Activated B cell treated with CpG ODN at 0.5 μM for 24 hours (primary cell): ENCODE results near the gene MICU1. TPM values are rescaled to one million over a fixed set of nuclear protein-coding genes. Genes with fewer than 3 reads are reported as not detected.

Source experiments
- ATAC-seq: fragments of 200-7000 bp; cut with Tn5 transposase; one replicate; pipeline ENCODE4 v1.10.0; 2021; ENCODE audit warnings: low read depth, mild to moderate bottlenecking, moderate library complexity
- CTCF ChIA-PET: fragments of 350-600 bp; sonication (Branson Sonifier 250); formaldehyde crosslinking; loops from one replicate; lab custom pipeline; 2021; ENCODE audit warnings: antibody characterized with exemption; lab: Charles Lee
- POLR2A ChIA-PET: fragments of 350-600 bp; sonication (Branson Sonifier 250); formaldehyde crosslinking; loops from one replicate; lab custom pipeline; 2021; ENCODE audit warnings: antibody characterized with exemption; lab: Charles Lee
- DNase-seq: peaks from one replicate; pipeline ENCODE4 v3.0.0; 2022
- H3K27ac Mint-ChIP-seq: one replicate; pipeline ENCODE4 v1.8.0; 2020; ENCODE audit warnings: mixed read lengths
- H3K27me3 Mint-ChIP-seq: one replicate; pipeline ENCODE4 v1.8.0; 2021; ENCODE audit warnings: mixed read lengths
- H3K36me3 Mint-ChIP-seq: one replicate; pipeline ENCODE4 v1.8.0; 2021; ENCODE audit warnings: low read depth, mixed read lengths
- H3K4me1 Mint-ChIP-seq: one replicate; pipeline ENCODE4 v1.8.0; 2021; ENCODE audit warnings: mixed read lengths
- H3K4me3 Mint-ChIP-seq: one replicate; pipeline ENCODE4 v1.8.0; 2020; ENCODE audit warnings: mild to moderate bottlenecking, mixed read lengths
- H3K9me3 Mint-ChIP-seq: one replicate; pipeline ENCODE4 v1.8.0; 2020; ENCODE audit warnings: mixed read lengths
- intact Hi-C: fragments of 100-400 bp; cut with micrococcal nuclease; formaldehyde crosslinking; loops from one replicate; pipeline ENCODE4 v1.15.1; 2024
- total RNA-seq: library from RNA; stranded (reverse); gene quantifications from 2 replicates; pipeline ENCODE4 v1.2.3, GENCODE V29; 2022
- TF ChIP-seq, protein P1 (sequence below): fragments of 200-600 bp; IDR thresholded peaks from one replicate; pipeline ENCODE4 v1.8.0; 2022; ENCODE audit warnings: antibody characterized with exemption, mild to moderate bottlenecking

MICU1 gene
- total RNA-seq, 1 donor from 2014 or later: 27.4 TPM

DNA sequence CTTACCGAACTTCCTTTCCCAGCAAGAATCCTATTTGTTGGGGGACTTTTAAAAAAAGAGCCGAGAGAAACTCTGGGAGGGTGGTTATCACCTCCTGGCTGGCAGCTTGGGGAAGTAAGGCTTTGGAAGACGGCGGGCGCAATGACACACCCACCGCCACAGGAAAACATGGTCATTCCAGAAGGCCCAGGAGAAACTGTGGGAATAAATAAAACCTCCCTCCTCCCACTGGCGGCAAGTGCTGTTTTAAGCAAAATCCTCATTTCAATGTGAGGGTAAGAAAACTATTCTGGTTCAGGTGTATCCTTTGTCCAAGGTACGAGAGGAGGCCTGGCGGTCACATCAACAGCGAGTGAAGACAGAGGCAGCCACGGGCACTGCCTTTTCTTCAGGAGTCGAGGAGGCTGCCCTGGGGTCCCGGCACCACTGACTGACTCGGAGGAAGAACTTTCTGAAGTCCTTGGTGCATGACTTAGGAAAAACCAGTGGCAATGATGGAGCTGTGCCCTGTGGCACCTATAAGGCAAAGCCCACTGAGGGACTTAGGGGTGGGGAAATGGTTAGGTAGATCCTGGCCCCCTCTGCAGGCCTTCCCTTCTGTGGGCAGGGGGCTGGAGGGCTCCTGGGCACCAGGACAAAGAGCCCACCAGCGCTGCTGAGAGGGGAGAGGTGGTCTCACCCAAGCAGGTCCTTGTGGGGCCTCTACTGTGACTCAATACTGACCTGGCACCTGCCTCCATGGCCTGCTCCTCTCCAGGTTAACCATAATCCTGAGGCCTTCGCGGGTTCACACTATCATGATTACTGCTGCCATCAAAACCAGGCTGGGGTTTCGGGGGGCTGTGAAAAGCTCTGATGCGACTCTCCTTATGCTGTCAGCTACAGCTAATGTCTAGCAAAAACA is 292.5 kb downstream of the MICU1 start:
- peaks cover 89% of the 10 kb centered on the region for H3K4me1 Mint-ChIP-seq
- TF ChIP-seq, protein P1, sequence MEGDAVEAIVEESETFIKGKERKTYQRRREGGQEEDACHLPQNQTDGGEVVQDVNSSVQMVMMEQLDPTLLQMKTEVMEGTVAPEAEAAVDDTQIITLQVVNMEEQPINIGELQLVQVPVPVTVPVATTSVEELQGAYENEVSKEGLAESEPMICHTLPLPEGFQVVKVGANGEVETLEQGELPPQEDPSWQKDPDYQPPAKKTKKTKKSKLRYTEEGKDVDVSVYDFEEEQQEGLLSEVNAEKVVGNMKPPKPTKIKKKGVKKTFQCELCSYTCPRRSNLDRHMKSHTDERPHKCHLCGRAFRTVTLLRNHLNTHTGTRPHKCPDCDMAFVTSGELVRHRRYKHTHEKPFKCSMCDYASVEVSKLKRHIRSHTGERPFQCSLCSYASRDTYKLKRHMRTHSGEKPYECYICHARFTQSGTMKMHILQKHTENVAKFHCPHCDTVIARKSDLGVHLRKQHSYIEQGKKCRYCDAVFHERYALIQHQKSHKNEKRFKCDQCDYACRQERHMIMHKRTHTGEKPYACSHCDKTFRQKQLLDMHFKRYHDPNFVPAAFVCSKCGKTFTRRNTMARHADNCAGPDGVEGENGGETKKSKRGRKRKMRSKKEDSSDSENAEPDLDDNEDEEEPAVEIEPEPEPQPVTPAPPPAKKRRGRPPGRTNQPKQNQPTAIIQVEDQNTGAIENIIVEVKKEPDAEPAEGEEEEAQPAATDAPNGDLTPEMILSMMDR: no peak
- ATAC-seq (no peak), DNase-seq (no peak)
- peaks cover 25% of the 10 kb centered on the region for H3K36me3 Mint-ChIP-seq
- H3K9me3 Mint-ChIP-seq: no peaks in the 10 kb centered on the region
- H3K27me3 Mint-ChIP-seq: no peaks in the 10 kb centered on the region
- intact Hi-C loops: loop anchor here (2.0 to 10.0 kb wide), 2 partner anchors 569 to 1015 kb away; partner anchors contain the start of gene SLC29A3
- CTCF ChIA-PET: interaction anchor here (0.7 to 9.5 kb wide), 11 partner anchors 11 to 437 kb away, joined by 3 to 172 read pairs (median 6); partner anchors contain the start of gene DDIT4
- H3K4me3 Mint-ChIP-seq: peak overlapping the region; percentile 21
- H3K27ac Mint-ChIP-seq: peak overlapping the region; percentile 94
- POLR2A ChIA-PET: interaction anchor here (0.7 to 35.9 kb wide), 13 partner anchors 14 to 581 kb away, joined by 3 to 1996 read pairs (median 10); partner anchors contain the start of genes ANAPC16, ASCC1 and DDIT4

- no peak for DNase-seq
- Mint-ChIP-seq H3K4me1 (peaks cover 94% of the 10 kb centered on the region), H3K27ac (peak overlapping the region; percentile 94), H3K4me3 (peak overlapping the region; percentile 47), H3K9me3 (no peaks in the 10 kb centered on the region), H3K36me3 (peaks cover 17% of the 10 kb centered on the region), H3K27me3 (no peaks in the 10 kb centered on the region)
- ChIA-PET CTCF (interaction anchor here (0.7 to 9.5 kb wide), 14 partner anchors 9 to 244 kb away, joined by 3 to 172 read pairs (median 4); partner anchors contain the start of genes DDIT4 and SPOCK2), POLR2A (interaction anchor here (0.6 to 35.9 kb wide), 32 partner anchors 9 to 917 kb away, joined by 3 to 1996 read pairs (median 6); partner anchors contain the start of genes ANAPC16, ASCC1, DDIT4 and DNAJB12)
- TF ChIP-seq, protein P1: no peak
- intact Hi-C loops: loop anchor here (10.0 kb wide), 1 partner anchor 568 kb away; no protein-coding TSS in a partner anchor
- no peak for ATAC-seq
These were observed 293.3 kb downstream of the MICU1 start for GRCh38 chr10:72332423-72333111.

GRCh38 chr10:72331575-72332422 is 294.1 kb downstream of the MICU1 start:
- intact Hi-C loops: loop anchor here (10.0 kb wide), 1 partner anchor 567 kb away; no protein-coding TSS in a partner anchor
- peak overlapping the region; percentile 71 for H3K4me3 Mint-ChIP-seq
- peak; percentile 82 for ATAC-seq
- CTCF ChIA-PET: interaction anchor here (0.7 to 9.5 kb wide), 14 partner anchors 8 to 283 kb away, joined by 3 to 172 read pairs (median 4); partner anchors contain the start of genes DDIT4 and SPOCK2
- H3K36me3 Mint-ChIP-seq: peaks cover 13% of the 10 kb centered on the region
- peak; percentile 81 for DNase-seq
- POLR2A ChIA-PET: interaction anchor here (0.6 to 35.9 kb wide), 38 partner anchors 9 to 1835 kb away, joined by 3 to 1996 read pairs (median 4); partner anchors contain the start of genes ANAPC16, ASCC1, DDIT4 and DNAJB12
- TF ChIP-seq, protein P1: no peak
- peak overlapping the region; percentile 94 for H3K27ac Mint-ChIP-seq
- no peaks in the 10 kb centered on the region for H3K27me3 Mint-ChIP-seq
- no peaks in the 10 kb centered on the region for H3K9me3 Mint-ChIP-seq
- peaks cover 93% of the 10 kb centered on the region for H3K4me1 Mint-ChIP-seq

DNA sequence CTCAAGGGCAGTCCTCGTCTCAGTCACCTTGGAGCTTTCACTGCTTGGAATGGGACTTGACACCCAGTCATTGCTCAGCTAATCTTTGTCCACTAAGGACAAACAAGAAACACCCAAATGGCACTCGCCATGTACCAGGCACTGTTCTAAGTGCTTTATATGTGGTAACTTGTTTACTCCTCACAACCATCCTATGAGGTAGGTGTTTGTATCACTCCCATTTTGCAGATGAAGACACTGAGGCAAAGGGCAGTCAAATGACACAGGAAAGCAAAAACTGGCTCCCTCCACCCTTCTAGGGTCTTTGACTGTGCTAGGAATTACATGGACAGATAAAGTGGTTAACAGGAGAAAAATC is 295.8 kb downstream of the MICU1 start:
- Mint-ChIP-seq H3K36me3 (peaks cover 6% of the 10 kb centered on the region), H3K9me3 (no peaks in the 10 kb centered on the region), H3K27me3 (no peaks in the 10 kb centered on the region), H3K4me3 (peak overlapping the region; percentile 28), H3K4me1 (peaks cover 83% of the 10 kb centered on the region), H3K27ac (peak overlapping the region; percentile 63)
- ChIA-PET POLR2A (interaction anchor here (0.6 to 35.9 kb wide), 8 partner anchors 10 to 525 kb away, joined by 3 to 1996 read pairs (median 4); partner anchors contain the start of gene DDIT4), CTCF (interaction anchor here (1.0 to 1.8 kb wide), 3 partner anchors 9 to 281 kb away, joined by 3 to 7 read pairs (median 5); no protein-coding TSS in a partner anchor)
- ATAC-seq: no peak
- intact Hi-C loops: loop anchor here (10.0 kb wide), 1 partner anchor 565 kb away; no protein-coding TSS in a partner anchor
- DNase-seq: no peak
- TF ChIP-seq, protein P1: no peak
